Kidney tubule cell (primary cell): ENCODE data around the gene CHERP.
"Not testable (repeated sequence)": the region's sequence is repeated elsewhere in the genome, so short reads cannot be mapped to it uniquely, and the experiment has no call there.

Source experiments
- DNase-seq: peaks from one replicate; pipeline ENCODE4 v3.0.0-alpha.2; 2018; ENCODE audit warnings: low spot score

CHERP gene

GRCh38 chr19:16577531-16577985 is 35.3 kb upstream of the CHERP start:
- no peak for DNase-seq

GRCh38 chr19:16576690-16577530 is 34.7 kb upstream of the CHERP start:
- DNase-seq = no peak

GRCh38 chr19:16575861-16576689 is 33.8 kb upstream of the CHERP start:
- no peak for DNase-seq

- no peak for DNase-seq
These were observed 33.0 kb upstream of the CHERP start for GRCh38 chr19:16575282-16575681.

GRCh38 chr19:16573925-16574324 is 31.7 kb upstream of the CHERP start:
- DNase-seq = no peak

GRCh38 chr19:16573296-16573695 is 31.1 kb upstream of the CHERP start:
- DNase-seq = no peak

GRCh38 chr19:16572332-16573211 is 30.3 kb upstream of the CHERP start, which contains the start of gene SLC35E1:
SLC35E1 (minus strand) TSS chr19:16572415; CDS start chr19:16572364, 51 bp downstream.
- peak; percentile 98 for DNase-seq

GRCh38 chr19:16571822-16572331 is 29.6 kb upstream of the CHERP start:
- DNase-seq = peak; percentile 49

GRCh38 chr19:16571283-16571682 is 29.0 kb upstream of the CHERP start:
- DNase-seq = peak; percentile 61

- peak; percentile 62 for DNase-seq
These were observed 27.5 kb upstream of the CHERP start for GRCh38 chr19:16569609-16570320.

GRCh38 chr19:16566702-16567101 is 24.5 kb upstream of the CHERP start:
- no peak for DNase-seq

GRCh38 chr19:16566161-16566560 is 23.9 kb upstream of the CHERP start:
- DNase-seq = no peak

GRCh38 chr19:16564842-16565241 is 22.6 kb upstream of the CHERP start:
- DNase-seq = no peak

- no peak for DNase-seq
These were observed 20.4 kb upstream of the CHERP start for GRCh38 chr19:16562608-16563025.

GRCh38 chr19:16561382-16561781 is 19.1 kb upstream of the CHERP start:
- DNase-seq = no peak

- DNase-seq = no peak
These were observed 17.6 kb upstream of the CHERP start for GRCh38 chr19:16559780-16560276.

- no peak for DNase-seq
These were observed 12.5 kb upstream of the CHERP start for GRCh38 chr19:16554776-16555175.

GRCh38 chr19:16551902-16552301 is 9.7 kb upstream of the CHERP start:
- DNase-seq = not testable (repeated sequence)

GRCh38 chr19:16548956-16549355 is 6.7 kb upstream of the CHERP start:
- DNase-seq = peak; percentile 30

GRCh38 chr19:16544473-16545231 is 2.4 kb upstream of the CHERP start:
- DNase-seq = no peak
